Retinal pigment epithelial cell (primary cell): ENCODE results near the gene LIMA1.

ENCODE experiments used
- DNase-seq: peaks from one replicate; pipeline ENCODE4 v3.0.0-alpha.2; 2010; ENCODE audit warnings: low read depth
- H3K4me3 ChIP-seq: 2 replicates; pipeline ENCODE4 v1.5.1; 2011; ENCODE audit warnings: mild to moderate bottlenecking, low read length, control low read depth, moderate library complexity
- TF ChIP-seq, protein P1 (sequence below): conservative IDR thresholded peaks from 2 replicates; pipeline ENCODE4 v1.5.1; 2011; ENCODE audit warnings: low read depth, low read length, control low read depth, inconsistent platforms

LIMA1 gene

GRCh38 chr12:50174971-50175715, 108.2 kb downstream of the LIMA1 start:
- no peak for DNase-seq
- TF ChIP-seq, protein P1, sequence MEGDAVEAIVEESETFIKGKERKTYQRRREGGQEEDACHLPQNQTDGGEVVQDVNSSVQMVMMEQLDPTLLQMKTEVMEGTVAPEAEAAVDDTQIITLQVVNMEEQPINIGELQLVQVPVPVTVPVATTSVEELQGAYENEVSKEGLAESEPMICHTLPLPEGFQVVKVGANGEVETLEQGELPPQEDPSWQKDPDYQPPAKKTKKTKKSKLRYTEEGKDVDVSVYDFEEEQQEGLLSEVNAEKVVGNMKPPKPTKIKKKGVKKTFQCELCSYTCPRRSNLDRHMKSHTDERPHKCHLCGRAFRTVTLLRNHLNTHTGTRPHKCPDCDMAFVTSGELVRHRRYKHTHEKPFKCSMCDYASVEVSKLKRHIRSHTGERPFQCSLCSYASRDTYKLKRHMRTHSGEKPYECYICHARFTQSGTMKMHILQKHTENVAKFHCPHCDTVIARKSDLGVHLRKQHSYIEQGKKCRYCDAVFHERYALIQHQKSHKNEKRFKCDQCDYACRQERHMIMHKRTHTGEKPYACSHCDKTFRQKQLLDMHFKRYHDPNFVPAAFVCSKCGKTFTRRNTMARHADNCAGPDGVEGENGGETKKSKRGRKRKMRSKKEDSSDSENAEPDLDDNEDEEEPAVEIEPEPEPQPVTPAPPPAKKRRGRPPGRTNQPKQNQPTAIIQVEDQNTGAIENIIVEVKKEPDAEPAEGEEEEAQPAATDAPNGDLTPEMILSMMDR = peak; percentile 56
- no peak overlapping the region for H3K4me3 ChIP-seq

GRCh38 chr12:50167049-50167828, 116.1 kb downstream of the LIMA1 start, which contains the start of gene CERS5:
TSS of gene CERS5 (minus strand) at chr12:50167369. CDS start at chr12:50167297, 72 bp downstream.
- TF ChIP-seq, protein P1 = no peak
- DNase-seq = peak; percentile 96
- peak within 1 kb of the TSS; percentile 85 for H3K4me3 ChIP-seq

DNA sequence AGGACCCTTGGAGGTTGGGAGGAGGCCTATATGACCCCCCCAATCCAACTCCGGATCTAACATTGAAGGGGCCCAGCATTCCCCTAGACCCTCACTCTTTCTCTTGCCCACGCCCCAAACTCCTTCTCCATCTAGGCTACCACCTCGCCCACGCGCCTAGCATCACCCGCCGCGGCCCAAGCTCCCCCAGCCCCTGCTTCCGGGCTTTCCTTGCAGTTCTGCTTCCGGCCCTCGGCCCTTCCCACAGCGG, 116.6 kb downstream of the LIMA1 start:
- H3K4me3 ChIP-seq = peak overlapping the region; percentile 85
- no peak for DNase-seq
- TF ChIP-seq, protein P1 = no peak

GRCh38 chr12:50164963-50165362, 118.4 kb downstream of the LIMA1 start:
- no peak for DNase-seq
- TF ChIP-seq, protein P1 = no peak

GRCh38 chr12:50162230-50162629, 121.1 kb downstream of the LIMA1 start:
- TF ChIP-seq, protein P1 = no peak
- H3K4me3 ChIP-seq = no peak overlapping the region
- DNase-seq = no peak

More at GRCh38 chr12:50164963-50165362, 118.4 kb downstream of the LIMA1 start:
- no peak overlapping the region for H3K4me3 ChIP-seq

DNA sequence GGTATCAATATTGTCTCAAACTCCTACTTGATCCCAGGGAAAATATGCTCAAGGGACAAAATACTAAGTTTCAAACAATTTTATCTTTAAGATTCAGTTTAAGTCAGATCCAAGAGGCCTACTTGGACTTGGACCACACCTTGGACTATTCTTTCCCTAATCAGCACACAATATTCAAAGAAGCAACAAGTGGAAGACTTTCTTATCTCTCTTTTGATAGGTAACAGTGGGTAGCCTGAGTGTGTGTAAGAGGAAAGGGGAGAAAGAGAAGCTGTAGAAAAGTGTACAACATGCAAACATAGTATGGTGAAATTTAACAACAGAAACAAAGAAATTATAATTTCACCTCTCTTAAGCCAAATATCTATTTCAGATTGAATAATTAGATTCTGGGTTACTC, 122.7 kb downstream of the LIMA1 start:
- TF ChIP-seq, protein P1 = no peak
- DNase-seq = no peak
- no peak overlapping the region for H3K4me3 ChIP-seq

- TF ChIP-seq, protein P1 = no peak
- no peak for DNase-seq
- no peak overlapping the region for H3K4me3 ChIP-seq
Measured at GRCh38 chr12:50157259-50157658, 126.1 kb downstream of the LIMA1 start.
